ENCODE measurements around the gene SCN10A.

The SCN10A gene

GRCh38 chr3:38651153-38651789, 164.7 kb downstream of the SCN10A start:
- peak; percentile 40 for DNase-seq (ENCODE audit: low spot score)

GRCh38 chr3:38650248-38650951, 165.6 kb downstream of the SCN10A start:
- no peak for DNase-seq (ENCODE audit: low spot score)

GRCh38 chr3:38649500-38650247, 166.3 kb downstream of the SCN10A start, which contains the start of gene SCN5A:
TSS of gene SCN5A (minus strand) at chr3:38649687. CDS start at chr3:38633307, 16,380 bp downstream.
- no peak for DNase-seq (ENCODE audit: low spot score)

- no peak for DNase-seq (ENCODE audit: low spot score)
Measured at GRCh38 chr3:38648659-38649499, 167.1 kb downstream of the SCN10A start.

- DNase-seq (ENCODE audit: low spot score) = no peak
Measured at GRCh38 chr3:38648024-38648658, 167.9 kb downstream of the SCN10A start.

- DNase-seq (ENCODE audit: low spot score) = no peak
Measured at GRCh38 chr3:38647217-38647970, 168.6 kb downstream of the SCN10A start.

Measured in pons (tissue), 1 donor.